DND-41 (cell line): ENCODE results near the gene TP53RK.

Experiments used
- ATAC-seq: fragments of 200-7000 bp; cut with Tn5 transposase; 3 replicates; pipeline ENCODE4 v1.9.1; 2021; ENCODE audit warnings: low read depth; ENCODE audit not compliant: insufficient read depth
- DNase-seq: peaks from one replicate; pipeline ENCODE4 v3.0.0-alpha.2; 2020
- H2AFZ ChIP-seq: 2 replicates; pipeline ENCODE4 v1.6.0; 2012; ENCODE audit warnings: low read depth, low read length
- H3K27ac ChIP-seq: 2 replicates; pipeline ENCODE4 v1.5.1; 2012; ENCODE audit warnings: low read length, inconsistent platforms
- H3K27me3 ChIP-seq: fragments of 200-600 bp; sonication (generic); 2 replicates; pipeline ENCODE4 v1.6.0; 2012; ENCODE audit warnings: low read length, mild to moderate bottlenecking, inconsistent platforms; ENCODE audit not compliant: insufficient read depth, poor library complexity
- H3K36me3 ChIP-seq: 2 replicates; pipeline ENCODE4 v1.5.1; 2012; ENCODE audit warnings: low read length, inconsistent platforms; ENCODE audit not compliant: insufficient read depth
- H3K4me1 ChIP-seq: 2 replicates; pipeline ENCODE4 v1.5.1; 2012; ENCODE audit warnings: mild to moderate bottlenecking, low read length; ENCODE audit not compliant: insufficient read depth
- H3K4me2 ChIP-seq: 2 replicates; pipeline ENCODE4 v1.6.0; 2012; ENCODE audit warnings: mild to moderate bottlenecking, moderate library complexity, low read length, inconsistent platforms; ENCODE audit not compliant: insufficient read depth
- H3K4me3 ChIP-seq, 2 experiments: fragments of 200-600 bp in 1 of 2; shearing (Covaris generic) in 1 of 2; 2 replicates each; pipeline ENCODE4 v1.5.1; 2012 to 2016; ENCODE audit warnings: inconsistent platforms in 2 of 2, low read length in 2 of 2, mild to moderate bottlenecking in 2 of 2, low read depth in 1 of 2, moderate library complexity in 1 of 2
- H3K79me2 ChIP-seq: 2 replicates; pipeline ENCODE4 v1.6.0; 2012; ENCODE audit warnings: low read length, inconsistent platforms; ENCODE audit not compliant: insufficient read depth
- H3K9ac ChIP-seq: 2 replicates; pipeline ENCODE4 v1.6.0; 2012; ENCODE audit warnings: low read depth, mild to moderate bottlenecking, inconsistent platforms, low read length, moderate library complexity
- H3K9me3 ChIP-seq: 2 replicates; pipeline ENCODE4 v1.5.1; 2012; ENCODE audit warnings: low read length, moderate library complexity, mild to moderate bottlenecking, inconsistent platforms; ENCODE audit not compliant: insufficient read depth, severe bottlenecking
- H4K20me1 ChIP-seq: 2 replicates; pipeline ENCODE4 v1.6.0; 2012; ENCODE audit warnings: low read length; ENCODE audit not compliant: insufficient read depth
- CTCF ChIP-seq: IDR thresholded peaks from 2 replicates; pipeline ENCODE4 v1.5.1; 2012; ENCODE audit warnings: borderline replicate concordance, low read length, moderate library complexity, mild to moderate bottlenecking; ENCODE audit not compliant: poor library complexity, severe bottlenecking; ENCODE audit errors: extremely low read depth
- EZH2 ChIP-seq: IDR thresholded peaks from 3 replicates; pipeline ENCODE4 v1.6.1; 2012; ENCODE audit warnings: borderline replicate concordance, low read depth, mild to moderate bottlenecking, moderate library complexity, low read length, inconsistent platforms; ENCODE audit not compliant: severe bottlenecking

TP53RK gene

GRCh38 chr20:46721476-46721875, 32.2 kb upstream of the TP53RK start:
- Histone ChIP-seq H3K36me3 (no peaks in the 10 kb centered on the region), H4K20me1 (peaks cover 4% of the 10 kb centered on the region; the same call in 1 of the 2 replicates), H2AFZ (no peak overlapping the region), H3K79me2 (no peaks in the 10 kb centered on the region), H3K4me3 (no peak overlapping the region), H3K27ac (no peak overlapping the region), H3K27me3 (no peaks in the 10 kb centered on the region), H3K9ac (no peak overlapping the region), H3K4me1 (no peaks in the 10 kb centered on the region), H3K9me3 (no peaks in the 10 kb centered on the region), H3K4me2 (no peak overlapping the region)
- ATAC-seq = no peak
- TF ChIP-seq EZH2 = no peak
- no peak for TF ChIP-seq CTCF
- DNase-seq = no peak

GRCh38 chr20:46720776-46721425, 31.7 kb upstream of the TP53RK start:
- no peak for DNase-seq
- Histone ChIP-seq H3K9me3 (no peaks in the 10 kb centered on the region), H3K27ac (no peak overlapping the region), H2AFZ (no peak overlapping the region), H4K20me1 (peaks cover 3% of the 10 kb centered on the region; the same call in 1 of the 2 replicates), H3K9ac (no peak overlapping the region), H3K4me1 (no peaks in the 10 kb centered on the region), H3K36me3 (no peaks in the 10 kb centered on the region), H3K79me2 (no peaks in the 10 kb centered on the region), H3K4me2 (no peak overlapping the region), H3K4me3 (no peak overlapping the region), H3K27me3 (no peaks in the 10 kb centered on the region)
- no peak for ATAC-seq
- TF ChIP-seq CTCF = no peak

GRCh38 chr20:46720019-46720418, 30.8 kb upstream of the TP53RK start:
- Histone ChIP-seq H3K27me3 (no peaks in the 10 kb centered on the region), H3K9me3 (no peaks in the 10 kb centered on the region), H3K4me2 (no peak overlapping the region), H3K4me3 (no peak overlapping the region), H2AFZ (no peak overlapping the region), H3K36me3 (no peaks in the 10 kb centered on the region), H4K20me1 (no peaks in the 10 kb centered on the region), H3K79me2 (no peaks in the 10 kb centered on the region), H3K27ac (no peak overlapping the region), H3K9ac (no peak overlapping the region), H3K4me1 (no peaks in the 10 kb centered on the region)
- ATAC-seq (no peak), DNase-seq (no peak)
- TF ChIP-seq CTCF = no peak
- no peak for TF ChIP-seq EZH2
